Uterus (tissue), 4 donors: Measurements from ENCODE around the gene CADM2. TPM values are rescaled to one million over a fixed set of nuclear protein-coding genes. Genes with fewer than 3 reads are reported as not detected.

Experiments used
- DNase-seq, 2 donors: peaks; one replicate each; pipeline ENCODE4 v3.0.0-alpha.2; 2019 to 2020
- H3K27ac ChIP-seq, 2 donors: fragments of 200-600 bp; sonication (generic); 1 replicate in 1 of 2; 2 replicates in 1 of 2; pipeline ENCODE4 v1.5.1; 2016 to 2018
- H3K27me3 ChIP-seq, 2 donors: fragments of 200-600 bp; sonication (generic); one replicate each; pipeline ENCODE4 v1.5.1; 2018 to 2019; ENCODE audit warnings: control low read depth in 1 of 2
- H3K36me3 ChIP-seq, 2 donors: fragments of 200-600 bp; sonication (generic); one replicate each; pipeline ENCODE4 v1.5.1; 2019; ENCODE audit warnings: control low read depth in 1 of 2
- H3K4me1 ChIP-seq, 2 donors: fragments of 200-600 bp; sonication (generic); one replicate each; pipeline ENCODE4 v1.5.1; 2018 to 2019; ENCODE audit warnings: control low read depth in 1 of 2
- H3K4me3 ChIP-seq, 2 donors: fragments of 200-600 bp; sonication (generic); 1 replicate in 1 of 2; 2 replicates in 1 of 2; pipeline ENCODE4 v1.5.1; 2018 to 2019; ENCODE audit warnings: mild to moderate bottlenecking in 1 of 2
- H3K9me3 ChIP-seq, 2 donors: fragments of 200-600 bp; sonication (generic); one replicate each; pipeline ENCODE4 v1.5.1; 2019; ENCODE audit warnings: control low read depth in 1 of 2
- CTCF ChIP-seq, 4 experiments: fragments of 200-600 bp in 2 of 4; fragments of 450-650 bp in 2 of 4; sonication (generic) in 2 of 4; IDR thresholded peaks; one replicate each; pipeline ENCODE4 v1.5.1; 2016 to 2019; ENCODE audit warnings: antibody characterized with exemption in 4 of 4, mild to moderate bottlenecking in 2 of 4, moderate library complexity in 1 of 4
- POLR2A ChIP-seq, 2 donors: fragments of 450-650 bp; IDR thresholded peaks; one replicate each; pipeline ENCODE4 v1.6.1; 2016; ENCODE audit warnings: antibody characterized with exemption in 2 of 2, mild to moderate bottlenecking in 1 of 2, moderate library complexity in 1 of 2
- intact Hi-C: fragments of 100-400 bp; cut with DNase I; formaldehyde crosslinking; loops from one replicate; pipeline ENCODE4 v1.15.1; 2023; ENCODE audit warnings: low total_unique reads
- total RNA-seq, 4 donors: library from RNA; depleted of rRNA in 3 of 4; stranded (reverse); fragments of >200 nt in 3 of 4; gene quantifications; one replicate each; pipeline versions ENCODE4 v1.1.0 to v1.2.4, GENCODE V29; 2014 to 2023
- donor health status: DM: yes; HTN: yes; CAD: no.

The CADM2 gene
- total RNA-seq, 4 donors from 2014 or later: 0.29 to 6.6 (median 0.85) TPM; not detected in 1

DNA sequence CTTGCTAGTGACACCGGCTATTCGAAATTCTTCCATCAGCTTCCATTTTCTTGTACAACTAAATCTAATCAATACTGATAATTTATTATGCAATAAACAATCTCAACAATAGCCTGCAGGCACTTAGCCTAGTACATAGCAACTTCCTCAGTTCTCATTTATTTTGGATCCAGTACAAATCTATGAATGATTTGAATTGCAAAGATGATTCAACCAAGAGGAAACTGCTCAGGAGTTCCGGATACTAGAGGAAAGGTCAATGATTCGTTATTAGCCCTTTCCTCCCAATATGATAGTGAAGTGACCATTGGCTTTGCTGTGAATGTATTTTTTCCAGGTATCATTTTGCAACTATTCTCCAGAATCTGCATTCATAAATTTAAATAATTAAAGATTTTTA lies 827.0 kb downstream of the CADM2 start:
- no peak for DNase-seq
- Histone ChIP-seq H3K36me3 (no peaks in the 10 kb centered on the region), H3K4me1 (no peaks in the 10 kb centered on the region), H3K4me3 (no peak overlapping the region), H3K27ac (no peak overlapping the region), H3K9me3 (no peaks in the 10 kb centered on the region), H3K27me3 (no peaks in the 10 kb centered on the region)
- intact Hi-C loops: no loop called here
- no peak for TF ChIP-seq CTCF (IDR thresholded peaks at IDR 0.05)
- TF ChIP-seq POLR2A (IDR thresholded peaks at IDR 0.05): no peak

GRCh38 chr3:85790445-85791030 lies 831.7 kb downstream of the CADM2 start:
- Histone ChIP-seq H3K27ac (no peak overlapping the region), H3K4me3 (no peak overlapping the region), H3K27me3 (no peaks in the 10 kb centered on the region), H3K9me3 (no peaks in the 10 kb centered on the region), H3K4me1 (no peaks in the 10 kb centered on the region), H3K36me3 (no peaks in the 10 kb centered on the region)
- no peak for DNase-seq
- TF ChIP-seq CTCF (IDR thresholded peaks at IDR 0.05) (no peak), POLR2A (IDR thresholded peaks at IDR 0.05) (no peak)
- intact Hi-C loops: no loop called here

DNA sequence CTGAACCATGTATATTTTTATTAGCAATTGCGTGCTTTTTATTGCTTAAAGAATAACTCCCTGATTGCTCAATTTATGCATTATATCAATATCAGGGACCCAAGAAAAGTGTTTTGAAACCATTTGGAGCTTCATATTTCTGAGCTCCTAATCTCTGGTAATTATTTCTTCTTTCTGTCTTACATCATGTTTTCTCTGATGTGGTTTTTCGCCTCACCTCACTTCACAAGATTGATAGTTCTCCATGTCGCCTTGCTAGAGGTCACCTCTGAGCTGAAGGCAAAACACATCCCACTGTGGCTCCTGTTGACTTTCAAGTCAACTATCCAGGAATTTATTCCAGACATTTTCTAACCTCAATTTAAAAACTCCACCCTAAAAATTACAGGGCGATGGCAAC lies 837.4 kb downstream of the CADM2 start:
- TF ChIP-seq CTCF (IDR thresholded peaks at IDR 0.05): no peak
- TF ChIP-seq POLR2A (IDR thresholded peaks at IDR 0.05): no peak
- Histone ChIP-seq H3K27me3 (no peaks in the 10 kb centered on the region), H3K36me3 (no peaks in the 10 kb centered on the region), H3K9me3 (no peaks in the 10 kb centered on the region), H3K4me3 (no peak overlapping the region), H3K4me1 (no peaks in the 10 kb centered on the region), H3K27ac (no peak overlapping the region)
- DNase-seq: no peak
- intact Hi-C loops: no loop called here

DNA sequence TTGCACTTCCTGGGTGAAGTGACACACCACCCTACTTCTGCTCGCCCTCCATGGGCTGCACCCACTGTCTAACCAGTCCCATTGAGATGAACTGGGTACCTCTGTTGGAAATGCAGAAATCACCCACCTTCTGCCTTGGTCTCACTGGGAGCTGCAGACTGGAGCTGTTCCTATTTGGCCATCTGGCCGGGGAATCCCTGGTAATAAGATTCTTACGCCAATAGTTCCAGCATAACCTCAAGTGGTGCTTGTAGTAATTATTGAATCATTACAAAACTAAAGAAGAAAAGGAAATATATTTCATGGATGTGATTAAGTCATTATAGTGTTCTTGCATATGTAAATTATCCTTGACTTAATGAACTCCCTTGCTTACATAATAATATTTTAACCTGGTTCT lies 841.9 kb downstream of the CADM2 start:
- Histone ChIP-seq H3K4me1 (no peaks in the 10 kb centered on the region), H3K27ac (no peak overlapping the region), H3K36me3 (no peaks in the 10 kb centered on the region), H3K27me3 (no peaks in the 10 kb centered on the region), H3K4me3 (no peak overlapping the region), H3K9me3 (no peaks in the 10 kb centered on the region)
- no peak for DNase-seq
- intact Hi-C loops: no loop called here
- TF ChIP-seq CTCF (IDR thresholded peaks at IDR 0.05) (no peak), POLR2A (IDR thresholded peaks at IDR 0.05) (no peak)

GRCh38 chr3:85801955-85802354 lies 843.2 kb downstream of the CADM2 start:
- intact Hi-C loops: no loop called here
- no peaks in the 10 kb centered on the region for H3K4me1 ChIP-seq
- no peaks in the 10 kb centered on the region for H3K9me3 ChIP-seq
- DNase-seq: no peak
- H3K27me3 ChIP-seq: no peaks in the 10 kb centered on the region
- H3K4me3 ChIP-seq: no peak overlapping the region
- H3K27ac ChIP-seq: no peak overlapping the region
- no peaks in the 10 kb centered on the region for H3K36me3 ChIP-seq
- TF ChIP-seq CTCF (IDR thresholded peaks at IDR 0.05): no peak
- no peak for TF ChIP-seq POLR2A (IDR thresholded peaks at IDR 0.05)
